NCI-H1694 (cell line): ENCODE measurements around the gene ITGB3.

Source experiments
- DNase-seq: peaks from one replicate; lab custom pipeline; 2025; lab: John Stamatoyannopoulos, UW

ITGB3 gene

GRCh38 chr17:47276444-47276843, 22.8 kb downstream of the ITGB3 start:
- no peak for DNase-seq

- DNase-seq = peak; percentile 87
These were observed 23.2 kb downstream of the ITGB3 start for GRCh38 chr17:47276868-47277267.

- no peak for DNase-seq
These were observed 24.3 kb downstream of the ITGB3 start for GRCh38 chr17:47277921-47278320.

- DNase-seq = no peak
These were observed 24.9 kb downstream of the ITGB3 start for GRCh38 chr17:47278561-47278960.

- DNase-seq = no peak
These were observed 25.6 kb downstream of the ITGB3 start for GRCh38 chr17:47279062-47279801.

- no peak for DNase-seq
These were observed 26.6 kb downstream of the ITGB3 start for GRCh38 chr17:47280072-47280811.

- DNase-seq = no peak
These were observed 27.6 kb downstream of the ITGB3 start for GRCh38 chr17:47281216-47281615.

- no peak for DNase-seq
These were observed 31.4 kb downstream of the ITGB3 start for GRCh38 chr17:47285003-47285402.

- no peak for DNase-seq
These were observed 32.7 kb downstream of the ITGB3 start for GRCh38 chr17:47286198-47286914.

GRCh38 chr17:47287068-47287467, 33.4 kb downstream of the ITGB3 start:
- no peak for DNase-seq

GRCh38 chr17:47287639-47288038, 34.0 kb downstream of the ITGB3 start:
- no peak for DNase-seq

- no peak for DNase-seq
These were observed 35.0 kb downstream of the ITGB3 start for GRCh38 chr17:47288531-47289116.

- no peak for DNase-seq
These were observed 35.7 kb downstream of the ITGB3 start for GRCh38 chr17:47289302-47289701.

- DNase-seq = no peak
These were observed 37.2 kb downstream of the ITGB3 start for GRCh38 chr17:47290870-47291241.

GRCh38 chr17:47291242-47291873, 37.7 kb downstream of the ITGB3 start:
- no peak for DNase-seq

GRCh38 chr17:47292206-47292605, 38.6 kb downstream of the ITGB3 start:
- no peak for DNase-seq

- DNase-seq = no peak
These were observed 41.6 kb downstream of the ITGB3 start for GRCh38 chr17:47295037-47295873.

- DNase-seq = no peak
These were observed 42.2 kb downstream of the ITGB3 start for GRCh38 chr17:47295874-47296255.

- peak; percentile 12 for DNase-seq
These were observed 44.2 kb downstream of the ITGB3 start for GRCh38 chr17:47297661-47298400.

- no peak for DNase-seq
These were observed 45.1 kb downstream of the ITGB3 start for GRCh38 chr17:47298712-47299111.
